ENCODE results near the gene PATL2. TPM values are rescaled to one million over a fixed set of nuclear protein-coding genes. Genes with fewer than 3 reads are reported as not detected.
"Not testable (repeated sequence)": the region's sequence is repeated elsewhere in the genome, so short reads cannot be mapped to it uniquely, and the experiment has no call there.

The PATL2 gene
- under 1 TPM in 1 of 2 donors, not detected in 1; 0.26 TPM for total RNA-seq
- 0.11 TPM for polyA plus RNA-seq (2013, experiment 1 of 2)
- polyA plus RNA-seq (2013, experiment 2 of 2) = not detected
- long read RNA-seq, experiment 1, partial matches to known transcripts = 0 of 1 reads
- long read RNA-seq, experiment 1, other reads (novel, unspliced or antisense) = 1 of 1 reads
- long read RNA-seq, experiment 2 = 0 reads
- long read RNA-seq, experiment 3 = 0 reads
- long read RNA-seq, experiment 4 = 0 reads

DNA sequence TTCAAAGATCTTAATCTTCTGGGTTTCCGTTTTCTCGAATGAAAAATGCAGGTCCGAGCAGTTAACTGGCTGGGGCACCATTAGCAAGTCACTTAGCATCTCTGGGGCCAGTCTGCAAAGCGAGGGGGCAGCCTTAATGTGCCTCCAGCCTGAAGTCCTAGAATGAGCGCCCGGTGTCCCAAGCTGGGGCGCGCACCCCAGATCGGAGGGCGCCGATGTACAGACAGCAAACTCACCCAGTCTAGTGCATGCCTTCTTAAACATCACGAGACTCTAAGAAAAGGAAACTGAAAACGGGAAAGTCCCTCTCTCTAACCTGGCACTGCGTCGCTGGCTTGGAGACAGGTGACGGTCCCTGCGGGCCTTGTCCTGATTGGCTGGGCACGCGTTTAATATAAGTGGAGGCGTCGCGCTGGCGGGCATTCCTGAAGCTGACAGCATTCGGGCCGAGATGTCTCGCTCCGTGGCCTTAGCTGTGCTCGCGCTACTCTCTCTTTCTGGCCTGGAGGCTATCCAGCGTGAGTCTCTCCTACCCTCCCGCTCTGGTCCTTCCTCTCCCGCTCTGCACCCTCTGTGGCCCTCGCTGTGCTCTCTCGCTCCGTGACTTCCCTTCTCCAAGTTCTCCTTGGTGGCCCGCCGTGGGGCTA lies at the start of gene PATL2, which contains the start of gene B2M:
Gene PATL2 (minus strand): TSS at position 228 of the 647 bp plus-strand sequence. CDS start 34,833 bp downstream, outside the sequence.
Gene B2M (plus strand): TSS at position 422 of the 647 bp plus-strand sequence. CDS start 30 bp downstream, at position 452.
- peak within 1 kb of the TSS; percentile 98 for H3K27ac Mint-ChIP-seq
- WGBS, 2 experiments (ENCODE audit: insufficient coverage in 1 of 2, insufficient read length in 1 of 2) = 1% methylated on average over 28 to 37 of the region's 37 CpGs
- Histone ChIP-seq H3K4me3 (ENCODE audit: low read length) (peak within 1 kb of the TSS; percentile 82), H3K36me3 (ENCODE audit: control insufficient read depth, insufficient read depth, low read length) (peaks cover 2% of the 10 kb centered on the region), H3K4me1 (ENCODE audit: control insufficient read depth, insufficient read depth, low read length) (no peaks in the 10 kb centered on the region), H3K27ac (ENCODE audit: low read depth, low read length) (peak within 1 kb of the TSS; percentile 30), H3K9ac (ENCODE audit: extremely low read depth, low read length, poor library complexity, severe bottlenecking) (peak within 1 kb of the TSS; percentile 57), H3K9me3 (ENCODE audit: control insufficient read depth, low read length) (no peaks in the 10 kb centered on the region), H3K27me3 (ENCODE audit: control insufficient read depth, insufficient read depth, low read length, poor library complexity, severe bottlenecking) (peaks cover 10% of the 10 kb centered on the region)
- peaks cover 5% of the 10 kb centered on the region for H3K4me1 Mint-ChIP-seq
- TF ChIP-seq, protein P1, sequence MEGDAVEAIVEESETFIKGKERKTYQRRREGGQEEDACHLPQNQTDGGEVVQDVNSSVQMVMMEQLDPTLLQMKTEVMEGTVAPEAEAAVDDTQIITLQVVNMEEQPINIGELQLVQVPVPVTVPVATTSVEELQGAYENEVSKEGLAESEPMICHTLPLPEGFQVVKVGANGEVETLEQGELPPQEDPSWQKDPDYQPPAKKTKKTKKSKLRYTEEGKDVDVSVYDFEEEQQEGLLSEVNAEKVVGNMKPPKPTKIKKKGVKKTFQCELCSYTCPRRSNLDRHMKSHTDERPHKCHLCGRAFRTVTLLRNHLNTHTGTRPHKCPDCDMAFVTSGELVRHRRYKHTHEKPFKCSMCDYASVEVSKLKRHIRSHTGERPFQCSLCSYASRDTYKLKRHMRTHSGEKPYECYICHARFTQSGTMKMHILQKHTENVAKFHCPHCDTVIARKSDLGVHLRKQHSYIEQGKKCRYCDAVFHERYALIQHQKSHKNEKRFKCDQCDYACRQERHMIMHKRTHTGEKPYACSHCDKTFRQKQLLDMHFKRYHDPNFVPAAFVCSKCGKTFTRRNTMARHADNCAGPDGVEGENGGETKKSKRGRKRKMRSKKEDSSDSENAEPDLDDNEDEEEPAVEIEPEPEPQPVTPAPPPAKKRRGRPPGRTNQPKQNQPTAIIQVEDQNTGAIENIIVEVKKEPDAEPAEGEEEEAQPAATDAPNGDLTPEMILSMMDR (conservative IDR thresholded peaks at IDR 0.05) = no peak
- peaks cover 9% of the 10 kb centered on the region for H3K27me3 Mint-ChIP-seq (ENCODE audit: insufficient read depth)
- H3K4me3 Mint-ChIP-seq = peak within 1 kb of the TSS; percentile 87
- peak; percentile 98 for DNase-seq
- H3K9me3 Mint-ChIP-seq = no peaks in the 10 kb centered on the region
- no peaks in the 10 kb centered on the region for H3K36me3 Mint-ChIP-seq (ENCODE audit: low read depth)

DNA sequence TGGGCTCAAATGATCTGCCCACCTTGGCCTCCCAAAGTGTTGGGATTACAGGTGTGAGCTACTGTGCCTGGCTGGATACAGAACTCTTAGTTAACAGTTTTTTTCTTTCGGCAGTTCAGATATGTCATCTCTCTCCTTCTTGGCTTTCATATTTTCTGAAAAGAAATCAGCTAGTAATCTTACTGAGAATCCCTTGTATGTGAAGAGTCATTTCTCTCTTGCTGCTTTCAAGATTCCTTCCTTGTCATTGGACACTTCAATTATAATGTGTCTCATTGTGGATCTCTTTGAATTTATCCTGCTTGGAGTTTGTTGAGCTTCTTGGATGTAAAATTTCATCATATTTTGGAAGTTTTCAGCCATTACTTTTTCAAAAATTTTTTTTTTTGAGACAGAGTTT lies 42.2 kb upstream of the PATL2 start:
- 100% methylated on average over 1 of the region's 1 CpG; no CpG with 5 or more reads in 1 of the 2 experiments for WGBS, 2 experiments (ENCODE audit: insufficient coverage in 1 of 2, insufficient read length in 1 of 2)
- no peak overlapping the region for H3K4me3 Mint-ChIP-seq
- no peak overlapping the region for H3K27ac ChIP-seq (ENCODE audit: low read depth, low read length)
- H3K9ac ChIP-seq (ENCODE audit: extremely low read depth, low read length, poor library complexity, severe bottlenecking) = no peak overlapping the region
- peaks cover 31% of the 10 kb centered on the region for H3K27me3 Mint-ChIP-seq (ENCODE audit: insufficient read depth)
- H3K9me3 ChIP-seq (ENCODE audit: control insufficient read depth, low read length) = no peaks in the 10 kb centered on the region
- no peaks in the 10 kb centered on the region for H3K36me3 Mint-ChIP-seq (ENCODE audit: low read depth)
- no peaks in the 10 kb centered on the region for H3K36me3 ChIP-seq (ENCODE audit: control insufficient read depth, insufficient read depth, low read length)
- H3K27ac Mint-ChIP-seq = no peak overlapping the region
- H3K4me3 ChIP-seq (ENCODE audit: low read length) = no peak overlapping the region
- H3K4me1 Mint-ChIP-seq = no peaks in the 10 kb centered on the region
- TF ChIP-seq, protein P1 (conservative IDR thresholded peaks at IDR 0.05) = no peak
- H3K9me3 Mint-ChIP-seq = peaks cover 24% of the 10 kb centered on the region
- H3K27me3 ChIP-seq (ENCODE audit: control insufficient read depth, insufficient read depth, low read length, poor library complexity, severe bottlenecking) = peaks cover 10% of the 10 kb centered on the region
- no peaks in the 10 kb centered on the region for H3K4me1 ChIP-seq (ENCODE audit: control insufficient read depth, insufficient read depth, low read length)
- no peak for DNase-seq

DNA sequence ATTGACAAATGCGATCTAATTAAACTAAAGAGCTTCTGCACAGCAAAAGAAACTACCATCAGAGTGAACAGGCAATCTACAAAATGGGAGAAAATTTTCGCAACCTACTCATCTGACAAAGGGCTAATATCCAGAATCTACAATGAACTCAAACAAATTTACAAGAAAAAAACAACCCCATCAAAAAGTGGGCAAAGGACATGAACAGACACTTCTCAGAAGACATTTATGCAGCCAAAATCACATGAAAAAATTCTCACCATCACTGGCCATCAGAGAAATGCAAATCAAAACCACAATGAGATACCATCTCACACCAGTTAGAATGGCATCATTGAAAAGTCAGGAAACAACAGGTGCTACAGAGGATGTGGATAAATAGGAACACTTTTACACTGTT lies 32.3 kb upstream of the PATL2 start:
- H3K9me3 Mint-ChIP-seq = peaks cover 16% of the 10 kb centered on the region
- H3K27me3 Mint-ChIP-seq (ENCODE audit: insufficient read depth); H3K36me3 Mint-ChIP-seq (ENCODE audit: low read depth); H3K9me3 ChIP-seq (ENCODE audit: control insufficient read depth, low read length); H3K4me1 Mint-ChIP-seq; H3K9ac ChIP-seq (ENCODE audit: extremely low read depth, low read length, poor library complexity, severe bottlenecking); H3K4me3 Mint-ChIP-seq; H3K27ac ChIP-seq (ENCODE audit: low read depth, low read length); H3K27ac Mint-ChIP-seq; H3K4me3 ChIP-seq (ENCODE audit: low read length); DNase-seq; H3K4me1 ChIP-seq (ENCODE audit: control insufficient read depth, insufficient read depth, low read length); H3K36me3 ChIP-seq (ENCODE audit: control insufficient read depth, insufficient read depth, low read length); H3K27me3 ChIP-seq (ENCODE audit: control insufficient read depth, insufficient read depth, low read length, poor library complexity, severe bottlenecking): not testable (repeated sequence)
- WGBS, 2 experiments (ENCODE audit: insufficient coverage in 1 of 2, insufficient read length in 1 of 2) = 71% methylated on average over 1 of the region's 2 CpGs; no CpG with 5 or more reads in 1 of the 2 experiments

DNA sequence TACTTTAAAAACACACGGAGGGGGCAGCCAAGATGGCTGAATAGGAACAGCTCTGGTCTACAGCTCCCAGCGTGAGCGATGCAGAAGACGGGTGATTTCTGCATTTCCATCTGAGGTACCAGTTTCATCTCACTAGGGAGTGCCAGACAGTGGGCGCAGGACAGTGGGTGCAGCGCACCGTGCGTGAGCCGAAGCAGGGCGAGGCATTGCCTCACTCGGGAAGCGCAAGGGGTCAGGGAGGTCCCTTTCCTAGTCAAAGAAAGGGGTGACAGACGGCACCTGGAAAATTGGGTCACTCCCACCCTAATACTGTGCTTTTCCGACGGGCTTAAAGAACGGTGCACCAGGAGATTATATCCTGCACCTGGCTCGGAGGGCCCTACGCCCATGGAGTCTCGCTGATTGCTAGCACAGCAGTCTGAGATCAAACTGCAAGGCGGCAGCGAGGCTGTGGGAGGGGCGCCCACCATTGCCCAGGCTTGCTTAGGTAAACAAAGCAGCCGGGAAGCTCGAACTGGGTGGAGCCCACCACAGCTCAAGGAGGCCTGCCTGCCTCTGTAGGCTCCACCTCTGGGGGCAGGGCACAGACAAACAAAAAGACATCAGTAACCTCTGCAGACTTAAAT lies 28.2 kb upstream of the PATL2 start:
- H3K9me3 Mint-ChIP-seq = peaks cover 14% of the 10 kb centered on the region
- H3K27me3 Mint-ChIP-seq (ENCODE audit: insufficient read depth); H3K27ac Mint-ChIP-seq; H3K9me3 ChIP-seq (ENCODE audit: control insufficient read depth, low read length); DNase-seq; H3K4me1 ChIP-seq (ENCODE audit: control insufficient read depth, insufficient read depth, low read length); H3K4me1 Mint-ChIP-seq; H3K36me3 ChIP-seq (ENCODE audit: control insufficient read depth, insufficient read depth, low read length); H3K4me3 ChIP-seq (ENCODE audit: low read length); H3K9ac ChIP-seq (ENCODE audit: extremely low read depth, low read length, poor library complexity, severe bottlenecking); H3K36me3 Mint-ChIP-seq (ENCODE audit: low read depth); H3K27me3 ChIP-seq (ENCODE audit: control insufficient read depth, insufficient read depth, low read length, poor library complexity, severe bottlenecking); H3K4me3 Mint-ChIP-seq; H3K27ac ChIP-seq (ENCODE audit: low read depth, low read length): not testable (repeated sequence)
- 88 to 100% methylated on average over 4 to 15 of the region's 24 CpGs for WGBS, 2 experiments (ENCODE audit: insufficient coverage in 1 of 2, insufficient read length in 1 of 2)
